ENCODE measurements around the gene TLE1.

Gene TLE1

DNA sequence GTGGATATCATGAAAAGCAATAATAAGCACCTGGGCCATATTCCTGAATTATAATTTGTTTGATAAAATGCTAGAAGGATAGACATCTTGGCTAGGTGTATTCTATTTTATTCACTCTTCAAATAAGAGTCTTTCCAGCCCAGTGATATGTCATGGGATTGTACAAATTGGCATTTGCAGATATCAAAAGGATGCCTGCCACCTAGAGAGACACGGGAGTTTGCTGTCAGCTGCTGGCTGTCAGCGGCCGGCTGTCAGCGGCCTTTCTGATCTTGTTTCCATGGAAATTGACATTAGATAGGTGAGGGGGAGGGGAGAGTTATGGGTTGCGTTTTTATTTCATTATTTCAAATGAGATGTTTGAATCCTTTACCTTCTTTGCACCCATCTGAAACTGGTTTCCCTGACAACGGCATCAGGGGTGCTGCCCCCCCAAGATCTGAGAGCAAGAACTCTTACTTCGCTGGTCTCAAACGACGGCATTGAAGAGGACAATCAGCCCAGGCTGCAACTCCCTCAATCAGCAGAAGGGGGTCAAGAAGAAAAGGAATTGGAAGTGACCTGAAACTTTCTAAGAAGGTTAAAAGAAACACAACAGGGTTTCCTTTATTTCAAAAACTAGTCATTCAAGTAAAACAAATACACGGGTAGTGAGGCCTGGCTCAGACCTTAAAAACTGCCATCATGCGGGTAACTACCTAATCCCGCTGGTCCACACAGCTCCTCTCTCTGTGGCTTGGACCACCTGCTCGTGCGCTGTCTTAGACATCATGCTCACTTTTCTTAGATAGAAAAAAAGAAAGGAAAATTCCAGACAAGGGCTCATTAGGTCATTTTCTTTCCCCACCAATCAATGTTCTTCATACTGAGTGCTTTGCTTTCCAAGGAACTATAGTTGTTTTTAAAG is 115.7 kb downstream of the TLE1 start:
- DNase-seq (ENCODE audit: low read depth), result no peak

DNA sequence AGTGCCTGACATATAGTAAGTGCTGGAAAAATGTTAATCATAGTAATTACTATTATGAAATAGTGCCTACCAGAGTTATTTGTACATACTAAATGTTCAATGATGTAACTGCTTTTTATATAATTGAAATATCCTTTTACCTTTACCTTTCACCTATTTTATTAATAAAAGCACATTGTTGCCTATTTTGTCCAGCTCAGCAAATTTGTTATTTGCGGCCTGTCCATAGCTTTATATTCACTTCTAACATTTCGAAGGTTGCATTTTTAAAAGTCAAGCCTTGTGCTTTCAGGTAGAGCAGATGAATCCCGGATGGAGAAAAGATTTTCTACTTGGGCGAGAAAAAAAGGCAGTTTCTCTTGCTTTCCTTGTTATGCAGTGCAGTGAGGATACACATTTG is 119.3 kb downstream of the TLE1 start:
- DNase-seq (ENCODE audit: low read depth), result no peak

GRCh38 chr9:81566074-81566698 is 123.2 kb downstream of the TLE1 start:
- DNase-seq (ENCODE audit: low read depth), result no peak

DNA sequence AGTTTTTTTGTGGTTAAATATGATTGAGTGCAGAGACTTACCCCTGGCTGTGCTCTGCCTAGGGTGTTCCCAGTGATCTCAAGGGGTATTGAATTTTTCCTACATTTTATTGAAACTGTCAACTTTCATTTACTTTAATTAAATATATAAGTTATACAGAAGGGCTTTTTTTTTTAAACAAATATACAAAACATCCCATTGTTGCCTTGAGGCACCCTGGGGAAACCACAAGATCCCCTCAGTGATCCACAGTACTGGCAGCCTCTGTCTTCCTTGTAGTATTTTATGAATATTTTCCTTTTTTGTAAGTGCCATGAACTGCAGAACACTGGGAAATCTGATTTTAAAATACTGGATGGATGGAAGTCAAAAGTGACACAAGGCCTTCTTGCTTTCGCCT is 123.7 kb downstream of the TLE1 start:
- DNase-seq (ENCODE audit: low read depth), result no peak

DNA sequence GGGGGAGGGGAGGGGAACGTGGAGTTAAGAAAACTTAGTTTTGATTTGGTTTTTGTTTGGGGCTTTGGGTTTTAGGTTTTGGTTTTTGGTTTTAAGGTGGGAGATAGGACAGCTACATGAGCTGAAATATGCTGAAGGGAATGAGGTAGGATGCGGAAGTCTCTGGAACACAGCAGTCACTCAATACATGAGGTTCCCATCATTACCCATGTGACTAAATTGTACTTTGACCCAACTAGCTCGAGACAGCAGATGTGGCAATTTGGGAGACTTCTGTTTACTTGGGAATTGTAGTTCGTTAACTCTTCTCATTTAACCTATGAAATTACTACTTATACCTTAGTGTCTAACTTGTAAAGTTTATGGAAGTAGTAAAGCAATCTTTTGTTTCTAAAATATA is 124.2 kb downstream of the TLE1 start:
- no peak for DNase-seq (ENCODE audit: low read depth)

- DNase-seq (ENCODE audit: low read depth), result no peak
Observed at GRCh38 chr9:81564632-81565031, 124.7 kb downstream of the TLE1 start.

DNA sequence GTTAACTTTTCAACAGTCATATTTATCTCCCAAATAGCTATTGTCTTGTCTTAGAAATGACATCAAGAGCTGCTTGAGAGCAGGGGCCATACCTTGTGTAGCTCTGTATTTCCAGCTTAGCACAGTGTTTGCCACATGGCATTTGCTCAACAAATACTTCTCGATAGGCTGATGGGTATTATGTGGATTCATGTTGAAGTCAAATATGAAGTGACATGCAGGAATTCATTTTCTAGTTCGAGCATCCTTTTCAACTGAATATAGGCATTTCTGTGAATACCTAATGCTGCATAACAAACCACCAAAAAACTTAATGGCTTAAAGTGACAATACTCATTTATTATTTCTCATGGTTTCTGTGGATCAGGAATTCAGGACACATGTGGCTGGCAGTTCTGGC is 125.6 kb downstream of the TLE1 start:
- no peak for DNase-seq (ENCODE audit: low read depth)

DNA sequence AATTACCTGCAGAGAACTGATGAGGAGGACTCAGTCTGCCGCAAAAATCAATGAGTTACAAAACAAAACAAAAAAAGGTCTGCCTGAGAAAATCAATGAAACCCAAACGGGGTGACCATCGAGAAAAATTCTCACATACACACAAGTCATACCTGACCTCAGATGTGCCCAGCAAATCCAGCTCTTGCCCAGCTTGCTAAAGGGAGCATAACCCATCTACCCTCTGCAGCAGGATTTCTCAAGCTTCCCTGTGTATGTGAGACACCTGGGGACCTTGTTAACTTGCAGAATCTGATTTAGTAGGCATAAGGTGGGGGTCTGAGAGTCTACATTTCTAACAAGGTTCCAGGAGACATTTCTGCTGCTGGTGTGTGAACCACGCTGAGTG is 126.3 kb downstream of the TLE1 start:
- no peak for DNase-seq (ENCODE audit: low read depth)

- DNase-seq (ENCODE audit: low read depth), result no peak
Observed at GRCh38 chr9:81562231-81563019, 126.9 kb downstream of the TLE1 start.

DNA sequence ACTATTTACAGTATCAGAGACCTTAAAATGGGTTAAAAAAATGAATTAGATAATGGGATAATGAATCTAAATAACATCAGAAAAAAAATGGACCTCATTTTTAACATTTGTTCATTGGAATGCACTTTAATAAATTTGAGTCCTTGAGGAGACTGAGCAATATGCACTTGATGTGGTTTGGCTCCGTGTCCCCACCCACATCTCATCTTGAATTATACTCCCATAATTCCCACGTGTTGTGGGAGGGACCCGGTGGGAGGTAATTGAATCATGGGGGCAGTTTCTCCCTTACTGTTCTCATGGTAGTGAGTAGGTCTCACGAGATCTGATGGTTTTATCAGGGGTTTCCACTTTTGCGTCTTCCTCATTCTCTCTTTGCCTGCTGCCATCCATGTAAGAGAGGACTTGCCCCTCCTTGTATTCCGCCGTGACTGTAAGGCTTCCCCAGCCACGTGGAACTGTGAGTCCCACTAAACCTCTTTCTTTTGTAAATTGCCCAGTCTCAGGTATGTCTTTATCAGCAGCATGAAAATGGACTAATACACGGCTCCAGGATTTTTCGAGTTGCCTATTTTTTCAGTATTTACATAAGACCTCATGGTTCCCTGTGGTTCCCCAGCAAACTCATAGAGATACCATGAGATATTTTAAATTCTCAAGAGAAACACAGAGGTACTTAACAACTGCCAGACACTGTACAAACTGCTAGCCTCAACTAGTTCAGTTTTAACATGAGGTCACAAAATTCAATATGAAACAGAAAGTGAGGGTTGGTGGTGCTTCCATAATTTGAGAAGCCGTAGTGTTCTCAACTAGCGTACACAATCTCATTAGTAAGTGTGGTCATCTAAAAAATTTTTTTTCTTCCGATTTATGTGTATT is 128.3 kb downstream of the TLE1 start:
- no peak for DNase-seq (ENCODE audit: low read depth)

DNA sequence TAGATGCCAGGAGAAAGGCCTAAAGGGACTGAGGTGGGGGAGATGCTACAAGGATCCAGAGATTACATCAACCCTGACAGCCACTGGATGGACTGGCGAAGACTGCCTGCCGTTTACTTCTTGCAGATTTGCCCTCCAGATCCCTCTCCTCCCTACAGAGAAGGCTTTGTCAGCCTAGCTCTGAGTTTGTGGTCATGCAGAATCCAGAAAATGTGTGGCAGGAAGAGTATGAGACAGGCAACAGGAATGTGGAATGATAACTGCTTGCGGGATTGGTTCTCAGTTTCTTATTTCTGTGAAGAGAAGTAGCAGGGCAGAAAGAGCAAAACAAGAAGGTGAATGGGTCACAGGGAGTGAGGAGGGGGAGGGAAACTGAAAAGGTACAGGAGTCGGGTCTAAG is 129.6 kb downstream of the TLE1 start:
- DNase-seq (ENCODE audit: low read depth), result no peak

GRCh38 chr9:81559197-81559596 is 130.2 kb downstream of the TLE1 start:
- DNase-seq (ENCODE audit: low read depth), result no peak

GRCh38 chr9:81558091-81558830 is 131.1 kb downstream of the TLE1 start:
- no peak for DNase-seq (ENCODE audit: low read depth)

- no peak for DNase-seq (ENCODE audit: low read depth)
Observed at GRCh38 chr9:81557452-81558090, 131.8 kb downstream of the TLE1 start.

DNA sequence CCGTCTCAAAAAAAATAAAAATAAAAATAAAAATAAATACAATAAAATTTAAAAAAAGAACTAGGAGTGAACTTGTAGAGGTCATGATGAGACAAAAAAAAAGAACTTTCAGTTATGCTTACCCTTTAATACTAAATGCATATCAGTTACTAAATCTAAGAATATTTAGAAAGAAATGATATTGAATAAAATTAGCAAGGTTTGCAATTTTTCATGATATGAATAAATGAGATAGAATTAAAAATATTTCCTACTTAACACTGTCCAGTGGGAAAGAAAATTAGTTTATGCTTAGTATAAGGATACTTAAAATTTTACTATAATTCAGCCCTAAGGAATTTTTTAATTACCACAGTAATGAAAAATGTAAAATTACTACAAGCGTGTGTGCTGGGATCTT is 132.4 kb downstream of the TLE1 start:
- DNase-seq (ENCODE audit: low read depth), result no peak

DNA sequence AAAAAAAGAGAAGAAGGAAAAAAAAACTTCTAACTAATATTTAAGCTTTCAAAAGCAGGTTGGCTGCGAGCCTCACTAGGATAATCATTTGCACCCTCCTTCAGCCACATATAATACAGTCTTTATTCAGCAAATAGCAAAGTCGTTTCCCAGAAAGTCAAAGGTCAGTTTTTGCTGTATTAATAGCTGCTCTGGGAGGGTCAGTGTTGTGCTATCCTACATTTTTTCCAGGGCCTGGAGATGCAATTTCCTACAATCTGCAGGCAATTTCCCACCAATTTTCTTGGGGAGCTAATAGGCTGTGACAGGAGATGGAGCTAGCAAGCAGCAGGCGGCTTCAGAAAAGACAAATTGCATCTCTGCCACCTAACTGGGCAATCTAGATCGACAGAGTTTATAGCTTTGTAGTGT is 136.8 kb downstream of the TLE1 start:
- DNase-seq (ENCODE audit: low read depth), result no peak

DNA sequence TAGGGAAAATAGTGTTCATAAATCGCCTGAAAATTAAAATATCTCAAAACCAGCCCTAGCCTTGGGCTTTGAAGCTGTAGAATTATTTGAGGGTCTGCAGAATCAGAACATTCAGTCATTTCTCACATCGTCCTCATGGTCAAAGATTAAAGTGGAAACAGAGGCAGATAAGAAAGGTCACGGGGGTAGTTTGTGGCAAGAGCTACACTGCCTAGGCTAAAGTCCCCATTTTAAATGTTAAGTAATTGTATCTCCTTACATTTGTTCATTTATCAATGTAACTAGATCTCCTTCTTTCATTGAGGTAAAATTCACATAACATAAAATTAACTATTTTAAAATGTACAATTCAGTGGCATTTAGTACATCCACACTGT is 139.2 kb downstream of the TLE1 start:
- no peak for DNase-seq (ENCODE audit: low read depth)

GRCh38 chr9:81549500-81550206 is 139.7 kb downstream of the TLE1 start:
- no peak for DNase-seq (ENCODE audit: low read depth)

DNA sequence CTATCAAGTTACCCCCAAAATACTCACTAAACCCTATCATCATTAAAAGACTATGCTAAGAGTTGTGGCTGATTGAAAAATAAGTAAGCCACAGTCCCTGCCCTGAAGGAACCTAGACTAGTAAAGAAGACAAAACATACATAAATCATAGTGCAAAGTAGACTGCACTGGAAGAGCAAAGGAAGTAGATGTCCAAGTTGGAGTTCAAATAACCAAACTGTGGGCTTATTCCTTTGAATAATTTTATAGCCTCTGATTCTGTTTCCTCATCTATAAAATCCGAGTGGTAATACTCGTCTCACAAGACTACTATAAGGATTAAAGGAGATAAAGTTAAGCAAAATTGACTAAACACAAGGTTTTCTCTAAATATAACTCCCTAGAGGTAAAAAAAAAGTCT is 140.4 kb downstream of the TLE1 start:
- DNase-seq (ENCODE audit: low read depth), result no peak

DNA sequence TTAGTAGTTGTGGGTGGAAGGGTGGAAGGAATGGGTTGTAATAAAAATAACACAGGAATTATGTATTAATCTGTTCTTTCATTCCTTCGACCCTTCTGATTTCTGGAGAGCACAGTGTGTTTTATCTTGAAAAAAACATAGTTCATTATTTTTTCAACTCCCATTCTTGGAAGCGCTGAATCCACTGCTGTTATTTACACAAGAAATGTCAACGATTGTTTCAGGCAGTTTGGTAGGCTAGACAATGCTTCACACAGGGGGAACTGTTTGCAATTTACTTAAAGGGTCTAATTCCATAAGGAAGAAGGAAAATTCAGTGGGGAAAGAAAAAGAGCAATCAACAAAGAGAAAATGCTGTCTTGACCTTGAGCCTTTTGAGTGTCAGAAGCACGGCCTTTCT is 142.9 kb downstream of the TLE1 start:
- DNase-seq (ENCODE audit: low read depth), result no peak
